HEK293 (cell line): ENCODE measurements around the gene RASA4.
"Not testable (repeated sequence)": the region's sequence is repeated elsewhere in the genome, so short reads cannot be mapped to it uniquely, and the experiment has no call there.

Experiments used
- ATF2 ChIP-seq: fragments of 450-650 bp; formaldehyde crosslinking; IDR thresholded peaks from 2 replicates; pipeline ENCODE4 v1.5.1; 2016; ENCODE audit warnings: missing biosample characterization, missing genetic modification characterization, low read depth
- CTCF ChIP-seq: fragments of 450-650 bp; formaldehyde crosslinking; IDR thresholded peaks from 2 replicates; pipeline ENCODE4 v1.5.1; 2016; ENCODE audit warnings: missing biosample characterization, missing genetic modification characterization
- REST ChIP-seq: fragments of 450-650 bp; formaldehyde crosslinking; IDR thresholded peaks from 2 replicates; pipeline ENCODE4 v1.5.1; 2016; ENCODE audit warnings: missing biosample characterization, missing genetic modification characterization
- SCRT1 ChIP-seq: fragments of 450-650 bp; formaldehyde crosslinking; IDR thresholded peaks from 2 replicates; pipeline ENCODE4 v1.5.1; 2016; ENCODE audit warnings: missing biosample characterization, missing genetic modification characterization, borderline replicate concordance
- SP2 ChIP-seq: fragments of 450-650 bp; formaldehyde crosslinking; IDR thresholded peaks from 2 replicates; pipeline ENCODE4 v1.5.1; 2016; ENCODE audit warnings: missing biosample characterization, missing genetic modification characterization
- TCF7L2 ChIP-seq: IDR thresholded peaks from 2 replicates; pipeline ENCODE4 v1.6.1; 2011; ENCODE audit warnings: low read depth, mild to moderate bottlenecking, inconsistent platforms, low read length, moderate library complexity, borderline replicate concordance
- ZBTB11 ChIP-seq: fragments of 450-650 bp; formaldehyde crosslinking; conservative IDR thresholded peaks from 2 replicates; pipeline ENCODE4 v1.5.1; 2016; ENCODE audit warnings: low read depth, missing biosample characterization, missing genetic modification characterization
- ZNF138 ChIP-seq: fragments of 450-650 bp; formaldehyde crosslinking; IDR thresholded peaks from 2 replicates; pipeline ENCODE4 v1.5.1; 2016; ENCODE audit warnings: missing biosample characterization, missing genetic modification characterization, borderline replicate concordance
- ZNF549 ChIP-seq: fragments of 450-650 bp; IDR thresholded peaks from 2 replicates; pipeline ENCODE4 v1.5.1; 2018; ENCODE audit warnings: missing biosample characterization, missing genetic modification characterization, mild to moderate bottlenecking, inconsistent platforms, moderate library complexity
- ZNF704 ChIP-seq: fragments of 450-650 bp; formaldehyde crosslinking; IDR thresholded peaks from 2 replicates; pipeline ENCODE4 v1.5.1; 2016; ENCODE audit warnings: missing biosample characterization, missing genetic modification characterization
- ZXDB ChIP-seq: fragments of 450-650 bp; formaldehyde crosslinking; IDR thresholded peaks from 2 replicates; pipeline ENCODE4 v1.5.1; 2016; ENCODE audit warnings: missing biosample characterization, missing genetic modification characterization
- TF ChIP-seq, protein P1 (sequence below): fragments of 450-650 bp; formaldehyde crosslinking; IDR thresholded peaks from 2 replicates; pipeline ENCODE4 v1.5.1; 2016; ENCODE audit warnings: missing biosample characterization, missing genetic modification characterization
- TF ChIP-seq, protein P2 (sequence below): sonication (generic); formaldehyde crosslinking; IDR thresholded peaks from 2 replicates; pipeline ENCODE4 v1.8.1; 2022; ENCODE audit warnings: mild to moderate bottlenecking, moderate library complexity, missing genetic modification reagents

DNA sequence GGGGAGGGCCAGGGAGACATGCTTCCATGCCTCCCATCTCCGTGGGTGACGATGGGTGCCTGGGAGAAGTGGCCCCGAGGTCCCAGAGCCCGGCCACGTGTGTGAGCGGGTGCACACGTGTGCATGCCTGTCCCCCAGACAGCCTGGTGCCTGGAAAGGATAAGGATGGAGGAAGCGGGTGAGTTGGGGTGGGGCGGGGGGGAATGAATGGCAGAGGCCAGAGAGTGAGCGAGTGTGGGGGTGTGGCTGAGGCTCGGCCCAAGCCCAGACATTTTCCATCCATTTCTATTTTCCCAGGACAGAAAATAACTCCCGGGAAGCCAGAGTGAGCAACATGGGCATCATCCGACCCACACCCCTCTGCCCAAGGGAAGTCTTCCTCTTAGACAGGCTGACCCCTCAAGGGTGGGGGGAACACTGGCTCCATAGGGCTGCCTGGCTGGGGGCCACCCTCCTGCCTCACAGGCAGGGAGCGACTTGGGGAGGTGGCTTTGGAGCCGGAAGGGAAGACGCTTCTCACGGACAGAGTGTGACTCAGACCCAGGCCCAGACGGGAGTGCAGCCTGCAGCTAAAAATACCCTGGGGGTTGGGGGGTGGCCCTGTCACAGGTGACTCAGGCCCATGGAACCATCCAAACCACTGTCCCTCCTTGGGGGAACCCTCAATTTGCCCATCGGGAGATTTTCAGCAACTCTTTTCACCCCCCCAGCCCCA is 12.0 kb downstream of the RASA4 start:
- not testable (repeated sequence) for TF ChIP-seq TCF7L2; CTCF (tag by site-specific recombination); ATF2; ZNF704; SP2; ZNF549 (tag by site-specific recombination); SCRT1 (tag by site-specific recombination); ZBTB11 (tag by site-specific recombination); ZXDB (tag by site-specific recombination); ZNF138 (tag by site-specific recombination); REST (tag by site-specific recombination)
- TF ChIP-seq, protein P1, sequence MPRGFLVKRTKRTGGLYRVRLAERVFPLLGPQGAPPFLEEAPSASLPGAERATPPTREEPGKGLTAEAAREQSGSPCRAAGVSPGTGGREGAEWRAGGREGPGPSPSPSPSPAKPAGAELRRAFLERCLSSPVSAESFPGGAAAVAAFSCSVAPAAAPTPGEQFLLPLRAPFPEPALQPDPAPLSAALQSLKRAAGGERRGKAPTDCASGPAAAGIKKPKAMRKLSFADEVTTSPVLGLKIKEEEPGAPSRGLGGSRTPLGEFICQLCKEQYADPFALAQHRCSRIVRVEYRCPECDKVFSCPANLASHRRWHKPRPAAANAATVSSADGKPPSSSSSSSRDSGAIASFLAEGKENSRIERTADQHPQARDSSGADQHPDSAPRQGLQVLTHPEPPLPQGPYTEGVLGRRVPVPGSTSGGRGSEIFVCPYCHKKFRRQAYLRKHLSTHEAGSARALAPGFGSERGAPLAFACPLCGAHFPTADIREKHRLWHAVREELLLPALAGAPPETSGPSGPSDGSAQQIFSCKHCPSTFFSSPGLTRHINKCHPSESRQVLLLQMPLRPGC (tag by site-specific recombination), result not testable (repeated sequence)
- TF ChIP-seq, protein P2, sequence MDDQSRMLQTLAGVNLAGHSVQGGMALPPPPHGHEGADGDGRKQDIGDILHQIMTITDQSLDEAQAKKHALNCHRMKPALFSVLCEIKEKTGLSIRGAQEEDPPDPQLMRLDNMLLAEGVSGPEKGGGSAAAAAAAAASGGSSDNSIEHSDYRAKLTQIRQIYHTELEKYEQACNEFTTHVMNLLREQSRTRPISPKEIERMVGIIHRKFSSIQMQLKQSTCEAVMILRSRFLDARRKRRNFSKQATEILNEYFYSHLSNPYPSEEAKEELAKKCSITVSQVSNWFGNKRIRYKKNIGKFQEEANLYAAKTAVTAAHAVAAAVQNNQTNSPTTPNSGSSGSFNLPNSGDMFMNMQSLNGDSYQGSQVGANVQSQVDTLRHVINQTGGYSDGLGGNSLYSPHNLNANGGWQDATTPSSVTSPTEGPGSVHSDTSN, result not testable (repeated sequence)
